ENCODE data around the gene CCDC107.

- TF ChIP-seq TAF1 (IDR thresholded peaks at IDR 0.05; ENCODE audit: low read depth, low read length) (no peak), POLR2A (IDR thresholded peaks at IDR 0.05; ENCODE audit: low read depth, low read length) (no peak), POLR2AphosphoS5 (IDR thresholded peaks at IDR 0.05; ENCODE audit: low read depth, low read length) (no peak), PAX5 (IDR thresholded peaks at IDR 0.05; ENCODE audit: insufficient read depth, low read length, severe bottlenecking) (no peak), POU2F2 (IDR thresholded peaks at IDR 0.05; ENCODE audit: low read depth, low read length) (no peak), SPI1 (IDR thresholded peaks at IDR 0.05; ENCODE audit: low read depth, low read length) (no peak)
Observed at GRCh38 chr9:35706951-35707350, 48.9 kb downstream of the CCDC107 start.

Data from GM12891 (cell line).